MM.1S (cell line): ENCODE measurements around the gene SKIDA1.

ENCODE experiments used
- DNase-seq: peaks from one replicate; pipeline ENCODE4 v3.0.0-alpha.2; 2015
- H2AFZ ChIP-seq: fragments of 300-600 bp; sonication (generic); 2 replicates; pipeline ENCODE4 v1.6.0; 2016; ENCODE audit warnings: antibody characterized with exemption, low read length
- H3F3A ChIP-seq: fragments of 300-600 bp; sonication (generic); 2 replicates; pipeline ENCODE4 v1.6.1; 2016; ENCODE audit warnings: mild to moderate bottlenecking, antibody characterized with exemption, low read length, moderate library complexity, mixed read lengths; ENCODE audit not compliant: insufficient read depth
- H3K27ac ChIP-seq: fragments of 300-600 bp; sonication (generic); 2 replicates; pipeline ENCODE4 v1.5.1; 2016; ENCODE audit warnings: mild to moderate bottlenecking, low read length
- H3K27me3 ChIP-seq: fragments of 300-600 bp; sonication (generic); replicated peaks from 2 replicates; pipeline ENCODE4 v1.6.0; 2016; ENCODE audit warnings: low read length; ENCODE audit not compliant: insufficient read depth
- H3K36me3 ChIP-seq: fragments of 300-600 bp; sonication (generic); replicated peaks from 2 replicates; pipeline ENCODE4 v1.6.1; 2016; ENCODE audit warnings: mild to moderate bottlenecking, low read length, mixed read lengths; ENCODE audit not compliant: insufficient read depth
- H3K4me1 ChIP-seq: fragments of 300-600 bp; sonication (generic); 2 replicates; pipeline ENCODE4 v1.6.1; 2016; ENCODE audit warnings: low read length, mixed read lengths
- H3K4me2 ChIP-seq: fragments of 300-600 bp; sonication (generic); 2 replicates; pipeline ENCODE4 v1.6.0; 2016; ENCODE audit warnings: low read depth, low read length
- H3K4me3 ChIP-seq: fragments of 300-600 bp; sonication (generic); 2 replicates; pipeline ENCODE4 v1.5.1; 2016; ENCODE audit warnings: low read length, mixed read lengths
- H3K79me2 ChIP-seq: fragments of 300-600 bp; sonication (generic); 2 replicates; pipeline ENCODE4 v1.6.1; 2016; ENCODE audit warnings: mixed run types, low read length, mixed read lengths
- H3K9ac ChIP-seq: fragments of 300-600 bp; sonication (generic); 2 replicates; pipeline ENCODE4 v1.6.1; 2016; ENCODE audit warnings: low read length, mixed read lengths
- H3K9me2 ChIP-seq: fragments of 300-600 bp; sonication (generic); replicated peaks from 2 replicates; pipeline ENCODE4 v1.6.1; 2016; ENCODE audit warnings: mild to moderate bottlenecking, low read length, mixed read lengths; ENCODE audit not compliant: insufficient read depth
- H3K9me3 ChIP-seq: fragments of 300-600 bp; sonication (generic); replicated peaks from 2 replicates; pipeline ENCODE4 v1.6.1; 2016; ENCODE audit warnings: mild to moderate bottlenecking, low read length, mixed read lengths; ENCODE audit not compliant: insufficient read depth
- H4K20me1 ChIP-seq: fragments of 300-600 bp; sonication (generic); 2 replicates; pipeline ENCODE4 v1.6.1; 2016; ENCODE audit warnings: mild to moderate bottlenecking, low read length, moderate library complexity, mixed read lengths; ENCODE audit not compliant: insufficient read depth
- EZH2 ChIP-seq: fragments of 300-600 bp; sonication (generic); optimal IDR thresholded peaks from 2 replicates; pipeline ENCODE3; 2017; ENCODE audit warnings: low read depth, mild to moderate bottlenecking, antibody characterized with exemption, low read length, mixed read lengths
- EZH2phosphoT487 ChIP-seq: fragments of 300-600 bp; sonication (generic); IDR thresholded peaks from 2 replicates; pipeline ENCODE4 v1.6.1; 2018; ENCODE audit warnings: antibody characterized with exemption, low read length
- TF ChIP-seq, protein P1 (sequence below): fragments of 300-600 bp; sonication (generic); IDR thresholded peaks from 2 replicates; pipeline ENCODE4 v1.5.1; 2016; ENCODE audit warnings: antibody characterized with exemption, low read length, mixed read lengths

SKIDA1 gene

GRCh38 chr10:21494191-21495001, 31.1 kb downstream of the SKIDA1 start:
- Histone ChIP-seq H3F3A (peaks cover 3% of the 10 kb centered on the region; the same call in 1 of the 2 replicates), H3K36me3 (no peaks in the 10 kb centered on the region), H3K4me3 (peak overlapping the region; percentile 84), H3K9me3 (no peaks in the 10 kb centered on the region), H3K9me2 (no peaks in the 10 kb centered on the region), H3K27me3 (peaks cover 28% of the 10 kb centered on the region), H3K4me2 (peak overlapping the region; percentile 100), H3K27ac (no peak overlapping the region), H3K4me1 (no peaks in the 10 kb centered on the region), H4K20me1 (no peaks in the 10 kb centered on the region), H3K9ac (no peak overlapping the region), H2AFZ (peak overlapping the region; percentile 92), H3K79me2 (no peaks in the 10 kb centered on the region)
- no peak for DNase-seq
- TF ChIP-seq, protein P1, sequence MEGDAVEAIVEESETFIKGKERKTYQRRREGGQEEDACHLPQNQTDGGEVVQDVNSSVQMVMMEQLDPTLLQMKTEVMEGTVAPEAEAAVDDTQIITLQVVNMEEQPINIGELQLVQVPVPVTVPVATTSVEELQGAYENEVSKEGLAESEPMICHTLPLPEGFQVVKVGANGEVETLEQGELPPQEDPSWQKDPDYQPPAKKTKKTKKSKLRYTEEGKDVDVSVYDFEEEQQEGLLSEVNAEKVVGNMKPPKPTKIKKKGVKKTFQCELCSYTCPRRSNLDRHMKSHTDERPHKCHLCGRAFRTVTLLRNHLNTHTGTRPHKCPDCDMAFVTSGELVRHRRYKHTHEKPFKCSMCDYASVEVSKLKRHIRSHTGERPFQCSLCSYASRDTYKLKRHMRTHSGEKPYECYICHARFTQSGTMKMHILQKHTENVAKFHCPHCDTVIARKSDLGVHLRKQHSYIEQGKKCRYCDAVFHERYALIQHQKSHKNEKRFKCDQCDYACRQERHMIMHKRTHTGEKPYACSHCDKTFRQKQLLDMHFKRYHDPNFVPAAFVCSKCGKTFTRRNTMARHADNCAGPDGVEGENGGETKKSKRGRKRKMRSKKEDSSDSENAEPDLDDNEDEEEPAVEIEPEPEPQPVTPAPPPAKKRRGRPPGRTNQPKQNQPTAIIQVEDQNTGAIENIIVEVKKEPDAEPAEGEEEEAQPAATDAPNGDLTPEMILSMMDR, result no peak
- TF ChIP-seq EZH2 (no peak), EZH2phosphoT487 (no peak)

DNA sequence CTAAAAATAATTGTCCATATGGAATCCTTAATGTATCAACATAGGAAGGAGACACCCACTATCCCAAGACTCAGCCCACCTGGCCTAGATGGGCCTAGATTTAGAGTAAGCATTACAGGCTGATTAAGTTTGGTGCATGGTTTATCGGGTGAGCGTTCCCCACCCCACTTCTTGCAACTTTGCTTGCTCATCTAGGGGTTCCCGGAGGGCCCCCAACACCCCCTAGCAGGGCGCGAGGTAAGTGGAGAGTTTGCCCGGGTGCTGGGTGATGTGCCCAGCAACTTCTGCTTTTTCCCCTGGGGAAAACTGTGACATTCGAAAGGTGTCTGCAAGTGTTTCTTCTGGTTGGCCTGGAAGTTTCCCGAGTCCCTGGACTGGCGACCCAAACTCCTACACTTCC, 31.7 kb downstream of the SKIDA1 start:
- H3K9me3 ChIP-seq, result no peaks in the 10 kb centered on the region
- no peak overlapping the region for H3K4me3 ChIP-seq
- peaks cover 3% of the 10 kb centered on the region; the same call in 1 of the 2 replicates for H3F3A ChIP-seq
- no peaks in the 10 kb centered on the region for H3K4me1 ChIP-seq
- DNase-seq, result no peak
- H2AFZ ChIP-seq, result no peak overlapping the region
- H3K27ac ChIP-seq, result no peak overlapping the region
- H3K4me2 ChIP-seq, result no peak overlapping the region
- H3K9me2 ChIP-seq, result no peaks in the 10 kb centered on the region
- peaks cover 21% of the 10 kb centered on the region for H3K27me3 ChIP-seq
- no peaks in the 10 kb centered on the region for H4K20me1 ChIP-seq
- no peak for TF ChIP-seq EZH2
- TF ChIP-seq, protein P1, result no peak
- TF ChIP-seq EZH2phosphoT487, result no peak
- no peaks in the 10 kb centered on the region for H3K79me2 ChIP-seq
- H3K36me3 ChIP-seq, result no peaks in the 10 kb centered on the region
- no peak overlapping the region for H3K9ac ChIP-seq

DNA sequence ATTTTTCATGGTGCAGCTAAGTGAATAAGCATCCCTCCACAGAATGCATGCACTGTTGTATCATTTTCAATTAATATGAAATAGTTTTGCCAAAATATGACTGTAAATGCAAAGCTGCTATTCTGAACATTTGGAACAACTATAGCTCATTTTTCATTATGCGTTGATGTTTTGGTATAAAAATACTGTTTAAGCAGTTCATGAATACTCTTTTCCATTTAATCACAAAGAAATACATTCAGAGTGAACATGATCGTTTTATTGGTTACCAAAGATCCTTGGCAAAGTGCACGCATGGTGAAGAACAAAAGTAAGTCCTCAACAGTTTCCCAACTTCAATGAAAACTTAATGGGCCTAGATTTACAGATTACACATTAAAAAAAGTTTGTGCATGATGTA, 33.1 kb downstream of the SKIDA1 start:
- peaks cover 8% of the 10 kb centered on the region for H3K27me3 ChIP-seq
- H2AFZ ChIP-seq, result no peak overlapping the region
- H3K27ac ChIP-seq, result no peak overlapping the region
- peaks cover 3% of the 10 kb centered on the region; the same call in 1 of the 2 replicates for H3F3A ChIP-seq
- H3K9ac ChIP-seq, result no peak overlapping the region
- TF ChIP-seq, protein P1, result no peak
- no peak for TF ChIP-seq EZH2
- TF ChIP-seq EZH2phosphoT487, result no peak
- H3K4me3 ChIP-seq, result no peak overlapping the region
- DNase-seq, result no peak
- H4K20me1 ChIP-seq, result no peaks in the 10 kb centered on the region
- H3K4me2 ChIP-seq, result no peak overlapping the region
- no peaks in the 10 kb centered on the region for H3K79me2 ChIP-seq
- H3K9me2 ChIP-seq, result no peaks in the 10 kb centered on the region
- H3K36me3 ChIP-seq, result no peaks in the 10 kb centered on the region
- H3K9me3 ChIP-seq, result no peaks in the 10 kb centered on the region
- H3K4me1 ChIP-seq, result no peaks in the 10 kb centered on the region
